GM19043 (cell line): Measurements from ENCODE around the gene ACKR3.

Experiments
- ATAC-seq: cut with Tn5 transposase; IDR thresholded peaks from one replicate; pipeline ENCODE4 v1.9.1; 2021; ENCODE audit warnings: low read depth; ENCODE audit not compliant: unreplicated experiment

ACKR3 gene

GRCh38 chr2:236581546-236581945 is 11.9 kb downstream of the ACKR3 start:
- no peak for ATAC-seq

- ATAC-seq: no peak
Observed at GRCh38 chr2:236582968-236583367, 13.3 kb downstream of the ACKR3 start.

GRCh38 chr2:236583621-236584203 is 14.1 kb downstream of the ACKR3 start:
- no peak for ATAC-seq

GRCh38 chr2:236584521-236585384 is 15.1 kb downstream of the ACKR3 start:
- no peak for ATAC-seq

- no peak for ATAC-seq
Observed at GRCh38 chr2:236585966-236586365, 16.3 kb downstream of the ACKR3 start.

GRCh38 chr2:236587861-236588815 is 18.5 kb downstream of the ACKR3 start:
- ATAC-seq: no peak

GRCh38 chr2:236588932-236589592 is 19.4 kb downstream of the ACKR3 start:
- ATAC-seq: no peak

GRCh38 chr2:236590846-236591245 is 21.2 kb downstream of the ACKR3 start:
- ATAC-seq: no peak

- no peak for ATAC-seq
Observed at GRCh38 chr2:236592821-236593220, 23.2 kb downstream of the ACKR3 start.

GRCh38 chr2:236593531-236593930 is 23.9 kb downstream of the ACKR3 start:
- no peak for ATAC-seq

GRCh38 chr2:236593956-236594355 is 24.3 kb downstream of the ACKR3 start:
- ATAC-seq: no peak

- ATAC-seq: no peak
Observed at GRCh38 chr2:236597629-236598028, 28.0 kb downstream of the ACKR3 start.

- no peak for ATAC-seq
Observed at GRCh38 chr2:236599059-236599458, 29.4 kb downstream of the ACKR3 start.

- no peak for ATAC-seq
Observed at GRCh38 chr2:236600158-236600557, 30.5 kb downstream of the ACKR3 start.

GRCh38 chr2:236600892-236601291 is 31.3 kb downstream of the ACKR3 start:
- ATAC-seq: no peak

- ATAC-seq: no peak
Observed at GRCh38 chr2:236601316-236602202, 31.9 kb downstream of the ACKR3 start.

GRCh38 chr2:236602678-236603077 is 33.1 kb downstream of the ACKR3 start:
- ATAC-seq: no peak

- ATAC-seq: no peak
Observed at GRCh38 chr2:236603361-236604015, 33.9 kb downstream of the ACKR3 start.
